HG03460 (cell line): ENCODE data around the gene ATXN7L3B.
"Not testable (repeated sequence)": the region's sequence is repeated elsewhere in the genome, so short reads cannot be mapped to it uniquely, and the experiment has no call there.

ENCODE experiments used
- ATAC-seq: cut with Tn5 transposase; IDR thresholded peaks from one replicate; pipeline ENCODE4 v1.9.1; 2021; ENCODE audit not compliant: unreplicated experiment

The ATXN7L3B gene

DNA sequence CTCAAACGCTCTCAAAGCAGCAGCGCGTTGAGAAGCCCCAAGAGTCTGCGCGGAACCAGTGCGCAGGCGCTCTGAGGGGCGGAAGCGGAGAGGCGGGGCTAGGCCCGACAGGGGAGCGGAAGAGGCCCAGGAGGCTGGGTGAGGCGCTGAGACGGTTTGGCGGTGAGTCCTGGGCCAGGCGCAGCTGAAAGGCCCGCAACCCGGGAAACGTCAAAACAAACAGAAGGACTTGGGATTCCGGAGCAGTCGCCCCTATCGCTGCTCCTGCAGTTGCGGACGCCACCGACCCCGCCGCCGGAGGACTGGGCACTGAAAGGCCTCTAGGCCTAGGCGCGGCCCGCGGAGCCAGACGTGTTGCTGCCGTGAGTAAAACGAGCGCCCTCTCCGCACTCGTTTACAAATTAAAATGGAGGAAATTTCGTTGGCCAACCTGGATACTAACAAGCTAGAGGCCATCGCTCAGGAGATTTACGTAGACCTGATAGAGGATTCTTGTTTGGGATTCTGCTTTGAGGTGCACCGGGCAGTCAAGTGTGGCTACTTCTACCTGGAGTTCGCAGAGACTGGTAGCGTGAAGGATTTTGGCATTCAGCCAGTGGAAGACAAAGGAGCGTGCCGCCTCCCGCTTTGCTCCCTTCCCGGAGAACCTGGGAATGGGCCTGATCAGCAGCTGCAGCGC lies at the start of gene ATXN7L3B:
Gene ATXN7L3B (plus strand): TSS at position 129 of the 679 bp plus-strand sequence. CDS start 278 bp downstream, at position 407.
- peak; percentile 96 for ATAC-seq

- peak; percentile 38 for ATAC-seq
These were observed 49.5 kb upstream of the ATXN7L3B start for GRCh38 chr12:74488134-74488533.

DNA sequence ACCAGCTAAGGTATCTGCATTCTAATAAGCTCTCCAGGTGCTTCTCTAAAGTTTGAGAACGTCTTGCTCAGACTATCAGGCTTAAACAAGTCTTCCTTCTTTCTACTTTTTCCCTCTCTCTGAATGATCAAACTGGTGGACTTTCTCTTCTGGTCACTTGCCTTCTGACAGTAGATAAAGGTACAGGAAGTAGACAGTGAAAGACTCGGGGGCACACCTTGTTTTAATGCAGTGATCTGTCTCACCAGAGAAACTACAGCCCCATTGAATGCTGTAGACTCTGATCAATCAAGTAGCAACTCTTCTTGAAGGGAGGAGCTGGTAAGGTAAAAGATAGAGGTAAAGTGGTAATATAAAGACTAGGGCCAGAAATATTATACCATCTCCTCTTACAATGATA lies 48.1 kb upstream of the ATXN7L3B start:
- no peak for ATAC-seq

GRCh38 chr12:74490390-74491064 lies 47.1 kb upstream of the ATXN7L3B start:
- peak; percentile 74 for ATAC-seq

DNA sequence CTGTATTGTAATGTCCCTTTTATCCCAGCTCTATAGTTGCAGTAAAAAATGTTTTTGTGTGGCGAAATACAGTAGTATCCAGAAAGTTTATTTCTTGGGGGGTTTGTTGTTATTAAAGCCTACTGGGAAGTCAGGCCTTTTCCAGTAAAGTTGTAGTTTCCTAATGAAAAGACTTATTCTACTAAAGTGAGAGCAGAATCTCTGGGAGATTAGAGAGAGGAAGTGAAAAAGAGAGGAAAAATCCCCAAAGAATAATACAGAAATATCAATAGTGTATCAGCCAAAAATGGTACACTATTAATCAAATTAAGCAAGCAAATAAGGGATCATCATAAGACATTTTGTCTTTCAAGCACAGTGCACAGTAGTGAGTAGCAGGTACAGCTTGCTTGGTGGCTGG lies 46.3 kb upstream of the ATXN7L3B start:
- no peak for ATAC-seq

DNA sequence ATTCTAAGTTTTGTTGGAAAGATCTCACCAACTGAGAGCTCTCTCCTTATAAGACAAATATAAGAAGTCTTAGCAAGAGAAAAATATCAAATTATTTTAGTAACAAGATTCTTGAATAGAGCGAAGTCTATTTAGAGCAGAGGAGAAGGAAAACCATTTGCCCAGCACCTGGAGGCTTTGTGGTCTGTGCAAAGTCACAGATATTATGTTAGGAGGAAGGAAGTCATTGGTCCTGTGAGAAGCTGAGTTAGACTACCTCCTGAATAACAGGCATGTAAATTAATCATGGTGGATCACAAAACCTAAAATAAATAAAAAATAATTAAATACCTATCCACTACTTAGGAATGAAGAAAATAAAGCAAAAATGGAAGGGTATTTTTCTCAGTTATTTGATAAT lies 38.4 kb upstream of the ATXN7L3B start:
- no peak for ATAC-seq

- ATAC-seq = not testable (repeated sequence)
These were observed 28.6 kb upstream of the ATXN7L3B start for GRCh38 chr12:74508873-74509657.

DNA sequence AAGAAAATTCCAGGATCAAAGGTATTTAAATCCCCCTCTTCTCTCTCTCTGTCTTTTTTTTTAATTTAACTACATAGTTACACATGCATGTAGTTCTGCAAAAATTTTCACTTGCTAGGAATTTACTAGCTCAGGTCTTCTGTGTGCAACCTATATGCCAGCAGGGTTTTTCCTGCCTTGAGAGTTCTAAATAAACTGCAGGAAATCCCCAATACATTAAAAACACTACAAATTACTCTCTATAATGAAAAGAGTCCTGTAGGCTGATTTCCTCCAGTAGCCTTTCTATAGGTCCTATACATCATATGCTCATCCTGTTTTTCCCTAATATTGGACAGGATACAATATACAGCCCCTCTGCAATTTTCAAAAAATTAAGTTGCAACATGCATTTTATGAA lies 27.7 kb upstream of the ATXN7L3B start:
- ATAC-seq = no peak

DNA sequence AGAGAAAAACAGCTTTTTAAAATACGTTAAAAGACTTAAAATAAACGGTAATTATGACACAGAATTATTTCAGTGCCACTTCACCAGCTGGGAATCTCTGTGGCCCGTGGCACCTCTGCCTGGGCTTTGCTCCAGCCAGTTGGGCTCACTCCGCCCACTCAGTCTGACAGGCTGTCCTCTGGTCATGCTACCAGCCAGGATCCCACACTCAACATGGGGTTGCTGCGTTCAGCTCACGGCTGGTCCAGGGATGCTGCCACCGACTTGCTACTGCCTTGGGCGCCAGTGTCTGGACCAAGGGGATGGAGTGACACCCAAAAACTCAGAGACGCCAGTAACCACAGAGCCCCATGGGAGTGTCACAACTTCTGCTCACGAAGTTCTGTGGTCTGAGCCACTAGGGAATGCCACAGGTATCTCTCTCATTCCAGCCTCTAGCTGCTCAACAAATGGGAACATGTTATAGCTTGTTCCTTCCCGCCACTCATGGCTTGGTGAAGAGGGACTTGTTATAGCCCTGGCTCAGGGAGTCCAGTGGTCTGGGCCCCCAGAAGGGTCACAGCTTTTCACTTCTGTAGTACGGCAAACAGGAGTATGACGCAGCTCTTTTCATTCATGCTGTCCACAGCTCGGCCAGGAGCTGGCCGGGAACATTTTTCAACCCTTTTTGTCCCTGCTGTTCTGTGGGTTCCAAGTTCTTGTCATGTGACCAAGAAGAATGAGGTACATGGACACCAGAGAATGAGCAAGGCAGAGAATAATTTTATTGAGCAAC lies 23.4 kb upstream of the ATXN7L3B start:
- no peak for ATAC-seq

DNA sequence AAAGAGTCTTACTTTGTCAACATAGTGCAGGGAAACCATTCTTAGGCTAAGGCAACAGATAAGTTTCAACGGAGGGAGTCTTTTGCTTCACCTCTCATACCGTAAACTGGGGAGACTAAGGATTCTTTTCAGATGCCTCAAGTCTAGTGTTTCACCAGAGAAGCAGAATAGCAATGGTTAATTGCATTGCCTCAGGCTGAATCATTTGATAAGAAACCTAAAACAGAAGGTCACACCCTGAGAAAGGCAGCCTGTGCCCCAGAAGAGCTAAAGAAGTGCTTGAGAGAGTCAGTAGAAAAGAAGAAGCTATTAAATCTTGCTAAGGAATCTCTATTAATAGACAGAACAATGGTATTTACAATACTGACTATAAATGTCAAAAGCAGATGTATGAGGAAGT lies 21.8 kb upstream of the ATXN7L3B start:
- ATAC-seq = no peak

DNA sequence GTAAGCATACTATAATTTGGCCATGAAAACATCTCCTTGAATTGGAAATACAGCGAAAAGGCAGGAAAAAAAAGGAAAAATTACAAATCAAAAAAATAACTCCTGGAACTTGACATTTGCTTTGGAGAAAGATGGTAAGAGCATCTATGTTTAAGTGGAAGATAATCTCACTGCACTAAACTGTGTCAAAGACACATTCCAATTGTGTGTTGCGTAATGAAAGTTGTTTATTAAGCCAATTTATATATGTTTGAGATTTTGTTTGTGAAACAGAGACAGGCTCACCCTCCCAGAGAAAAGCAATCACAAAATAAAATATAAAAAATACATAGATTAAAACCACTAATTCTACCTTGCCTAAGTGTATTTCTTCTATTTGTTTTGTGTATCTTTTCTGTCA lies 11.1 kb upstream of the ATXN7L3B start:
- ATAC-seq = no peak

GRCh38 chr12:74527491-74527890 lies 10.1 kb upstream of the ATXN7L3B start:
- ATAC-seq = no peak

DNA sequence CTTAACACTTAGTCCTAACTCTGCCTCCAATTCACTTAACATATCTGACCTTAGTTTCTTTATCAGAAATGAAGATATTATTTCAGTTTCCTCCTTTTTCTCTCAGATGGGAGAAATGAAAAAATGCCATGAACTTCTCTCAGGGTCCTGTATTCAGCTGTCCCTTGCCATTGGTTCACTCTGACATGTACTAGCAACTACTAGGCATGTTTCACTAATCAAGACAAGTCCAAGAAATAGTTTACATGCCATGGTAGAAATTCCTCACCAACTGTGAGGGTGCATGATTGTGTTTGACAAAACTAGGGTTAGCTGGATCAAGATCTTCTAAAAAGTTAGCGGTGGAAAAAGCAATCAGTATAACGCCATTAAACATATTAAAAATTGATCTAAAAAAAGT lies 7.0 kb upstream of the ATXN7L3B start:
- no peak for ATAC-seq

DNA sequence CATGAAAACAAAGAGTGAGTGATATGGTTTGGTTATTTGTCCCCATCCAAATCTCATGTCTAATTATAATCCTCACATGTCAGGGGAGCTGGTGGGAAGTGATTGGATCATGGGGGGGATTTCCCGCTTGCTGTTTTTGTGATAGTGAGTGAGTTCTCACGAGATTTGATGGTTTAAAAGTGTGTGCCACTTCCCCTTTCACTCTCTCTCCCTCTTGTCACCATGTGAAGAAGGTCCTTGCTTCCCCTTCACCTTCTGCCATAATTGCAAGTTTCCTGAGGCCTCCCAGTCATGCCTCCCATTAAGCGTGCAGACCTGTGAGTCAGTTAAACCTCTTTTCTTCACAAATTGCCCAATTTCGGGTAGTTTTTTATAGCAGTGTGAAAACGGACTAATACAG lies 2.1 kb upstream of the ATXN7L3B start:
- no peak for ATAC-seq

GRCh38 chr12:74537126-74537706 lies 419 bp upstream of the ATXN7L3B start:
- peak; percentile 53 for ATAC-seq

GRCh38 chr12:74538491-74539258 lies 1.0 kb downstream of the ATXN7L3B start:
- peak; percentile 21 for ATAC-seq

DNA sequence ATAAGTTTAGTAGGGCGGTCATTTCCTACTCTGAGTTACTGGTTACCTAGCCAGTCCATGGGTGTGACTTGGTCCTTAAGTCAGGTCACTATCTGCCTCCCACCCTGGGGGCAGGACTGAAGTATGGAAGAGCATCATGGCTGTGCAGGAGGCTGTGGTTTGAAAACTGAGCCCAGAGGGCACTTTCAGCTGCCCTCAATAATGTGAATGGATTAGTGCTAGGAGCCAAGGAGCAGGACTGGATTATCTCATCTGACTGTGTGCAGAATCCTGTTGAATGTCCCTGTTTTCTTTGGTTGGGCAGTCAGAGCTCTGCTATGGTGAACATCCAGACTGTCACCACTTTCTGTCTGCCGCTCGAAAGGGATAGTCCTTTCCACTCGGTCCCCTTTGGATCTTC lies 1.6 kb downstream of the ATXN7L3B start:
- no peak for ATAC-seq

- ATAC-seq = no peak
These were observed 2.3 kb downstream of the ATXN7L3B start for GRCh38 chr12:74539765-74540526.

GRCh38 chr12:74541074-74541473 lies 3.4 kb downstream of the ATXN7L3B start:
- ATAC-seq = no peak
